ENCODE results near the gene DUSP16.

DNA sequence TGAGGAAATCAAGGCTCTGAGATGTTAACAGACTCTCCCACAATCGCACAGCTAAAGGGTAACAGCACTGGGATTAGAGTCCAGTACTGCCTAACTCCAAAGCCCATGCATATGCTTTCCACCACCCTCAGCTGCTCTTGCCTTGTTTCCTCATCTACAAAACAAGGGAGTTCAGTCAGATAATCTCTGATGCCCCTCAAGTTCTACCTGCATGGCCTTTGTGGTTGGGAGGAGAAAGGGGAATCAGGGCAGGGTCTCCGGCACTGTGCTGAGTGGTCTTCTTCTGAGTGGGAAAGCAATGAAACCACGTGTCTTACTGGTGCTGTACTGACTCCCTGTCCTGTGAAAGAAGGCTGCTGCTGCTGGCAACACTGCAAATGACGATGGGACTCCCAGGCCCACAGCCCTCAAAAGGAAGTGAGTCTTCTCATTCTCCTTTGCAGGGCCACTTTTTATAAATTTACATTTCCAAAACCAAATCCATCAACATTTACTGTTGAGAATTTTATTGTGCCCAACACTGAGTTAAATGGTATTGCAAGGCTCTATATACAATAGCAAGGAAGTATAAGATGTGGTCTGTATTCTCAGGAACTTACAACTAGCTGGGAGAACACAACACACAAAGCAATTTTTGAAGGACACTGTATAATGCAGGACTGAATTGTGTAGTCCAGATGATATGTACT, 19.7 kb upstream of the DUSP16 start:
- TF ChIP-seq, protein P1, sequence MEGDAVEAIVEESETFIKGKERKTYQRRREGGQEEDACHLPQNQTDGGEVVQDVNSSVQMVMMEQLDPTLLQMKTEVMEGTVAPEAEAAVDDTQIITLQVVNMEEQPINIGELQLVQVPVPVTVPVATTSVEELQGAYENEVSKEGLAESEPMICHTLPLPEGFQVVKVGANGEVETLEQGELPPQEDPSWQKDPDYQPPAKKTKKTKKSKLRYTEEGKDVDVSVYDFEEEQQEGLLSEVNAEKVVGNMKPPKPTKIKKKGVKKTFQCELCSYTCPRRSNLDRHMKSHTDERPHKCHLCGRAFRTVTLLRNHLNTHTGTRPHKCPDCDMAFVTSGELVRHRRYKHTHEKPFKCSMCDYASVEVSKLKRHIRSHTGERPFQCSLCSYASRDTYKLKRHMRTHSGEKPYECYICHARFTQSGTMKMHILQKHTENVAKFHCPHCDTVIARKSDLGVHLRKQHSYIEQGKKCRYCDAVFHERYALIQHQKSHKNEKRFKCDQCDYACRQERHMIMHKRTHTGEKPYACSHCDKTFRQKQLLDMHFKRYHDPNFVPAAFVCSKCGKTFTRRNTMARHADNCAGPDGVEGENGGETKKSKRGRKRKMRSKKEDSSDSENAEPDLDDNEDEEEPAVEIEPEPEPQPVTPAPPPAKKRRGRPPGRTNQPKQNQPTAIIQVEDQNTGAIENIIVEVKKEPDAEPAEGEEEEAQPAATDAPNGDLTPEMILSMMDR (IDR thresholded peaks at IDR 0.05) = no peak
- TF ChIP-seq, protein P2, sequence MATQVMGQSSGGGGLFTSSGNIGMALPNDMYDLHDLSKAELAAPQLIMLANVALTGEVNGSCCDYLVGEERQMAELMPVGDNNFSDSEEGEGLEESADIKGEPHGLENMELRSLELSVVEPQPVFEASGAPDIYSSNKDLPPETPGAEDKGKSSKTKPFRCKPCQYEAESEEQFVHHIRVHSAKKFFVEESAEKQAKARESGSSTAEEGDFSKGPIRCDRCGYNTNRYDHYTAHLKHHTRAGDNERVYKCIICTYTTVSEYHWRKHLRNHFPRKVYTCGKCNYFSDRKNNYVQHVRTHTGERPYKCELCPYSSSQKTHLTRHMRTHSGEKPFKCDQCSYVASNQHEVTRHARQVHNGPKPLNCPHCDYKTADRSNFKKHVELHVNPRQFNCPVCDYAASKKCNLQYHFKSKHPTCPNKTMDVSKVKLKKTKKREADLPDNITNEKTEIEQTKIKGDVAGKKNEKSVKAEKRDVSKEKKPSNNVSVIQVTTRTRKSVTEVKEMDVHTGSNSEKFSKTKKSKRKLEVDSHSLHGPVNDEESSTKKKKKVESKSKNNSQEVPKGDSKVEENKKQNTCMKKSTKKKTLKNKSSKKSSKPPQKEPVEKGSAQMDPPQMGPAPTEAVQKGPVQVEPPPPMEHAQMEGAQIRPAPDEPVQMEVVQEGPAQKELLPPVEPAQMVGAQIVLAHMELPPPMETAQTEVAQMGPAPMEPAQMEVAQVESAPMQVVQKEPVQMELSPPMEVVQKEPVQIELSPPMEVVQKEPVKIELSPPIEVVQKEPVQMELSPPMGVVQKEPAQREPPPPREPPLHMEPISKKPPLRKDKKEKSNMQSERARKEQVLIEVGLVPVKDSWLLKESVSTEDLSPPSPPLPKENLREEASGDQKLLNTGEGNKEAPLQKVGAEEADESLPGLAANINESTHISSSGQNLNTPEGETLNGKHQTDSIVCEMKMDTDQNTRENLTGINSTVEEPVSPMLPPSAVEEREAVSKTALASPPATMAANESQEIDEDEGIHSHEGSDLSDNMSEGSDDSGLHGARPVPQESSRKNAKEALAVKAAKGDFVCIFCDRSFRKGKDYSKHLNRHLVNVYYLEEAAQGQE (IDR thresholded peaks at IDR 0.05) = no peak
- no peak for TF ChIP-seq POLR2AphosphoS2 (conservative IDR thresholded peaks at IDR 0.05; ENCODE audit: low read length)
- TF ChIP-seq, protein P3, sequence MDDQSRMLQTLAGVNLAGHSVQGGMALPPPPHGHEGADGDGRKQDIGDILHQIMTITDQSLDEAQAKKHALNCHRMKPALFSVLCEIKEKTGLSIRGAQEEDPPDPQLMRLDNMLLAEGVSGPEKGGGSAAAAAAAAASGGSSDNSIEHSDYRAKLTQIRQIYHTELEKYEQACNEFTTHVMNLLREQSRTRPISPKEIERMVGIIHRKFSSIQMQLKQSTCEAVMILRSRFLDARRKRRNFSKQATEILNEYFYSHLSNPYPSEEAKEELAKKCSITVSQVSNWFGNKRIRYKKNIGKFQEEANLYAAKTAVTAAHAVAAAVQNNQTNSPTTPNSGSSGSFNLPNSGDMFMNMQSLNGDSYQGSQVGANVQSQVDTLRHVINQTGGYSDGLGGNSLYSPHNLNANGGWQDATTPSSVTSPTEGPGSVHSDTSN (IDR thresholded peaks at IDR 0.05) = no peak
- TF ChIP-seq RNF2 (IDR thresholded peaks at IDR 0.05; ENCODE audit: borderline replicate concordance, low read depth) = no peak
- no peak for TF ChIP-seq ESRRA (IDR thresholded peaks at IDR 0.05; ENCODE audit: borderline replicate concordance, low read length)
- TF ChIP-seq, protein P4, sequence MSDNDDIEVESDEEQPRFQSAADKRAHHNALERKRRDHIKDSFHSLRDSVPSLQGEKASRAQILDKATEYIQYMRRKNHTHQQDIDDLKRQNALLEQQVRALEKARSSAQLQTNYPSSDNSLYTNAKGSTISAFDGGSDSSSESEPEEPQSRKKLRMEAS (IDR thresholded peaks at IDR 0.05) = no peak; the same call in 1 of the 2 replicates
- no peak for TF ChIP-seq JUN (IDR thresholded peaks at IDR 0.05)
- TF ChIP-seq, protein P5, sequence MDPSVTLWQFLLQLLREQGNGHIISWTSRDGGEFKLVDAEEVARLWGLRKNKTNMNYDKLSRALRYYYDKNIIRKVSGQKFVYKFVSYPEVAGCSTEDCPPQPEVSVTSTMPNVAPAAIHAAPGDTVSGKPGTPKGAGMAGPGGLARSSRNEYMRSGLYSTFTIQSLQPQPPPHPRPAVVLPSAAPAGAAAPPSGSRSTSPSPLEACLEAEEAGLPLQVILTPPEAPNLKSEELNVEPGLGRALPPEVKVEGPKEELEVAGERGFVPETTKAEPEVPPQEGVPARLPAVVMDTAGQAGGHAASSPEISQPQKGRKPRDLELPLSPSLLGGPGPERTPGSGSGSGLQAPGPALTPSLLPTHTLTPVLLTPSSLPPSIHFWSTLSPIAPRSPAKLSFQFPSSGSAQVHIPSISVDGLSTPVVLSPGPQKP (IDR thresholded peaks at IDR 0.05; ENCODE audit: low read depth, low read length) = no peak

All from A549 (cell line).